ENCODE measurements around the gene ARID4B. TPM values are rescaled to one million over a fixed set of nuclear protein-coding genes. Genes with fewer than 3 reads are reported as not detected.
A peak's percentile ranks its signal among the peaks of the same experiment; 100 is the strongest.

Gene ARID4B
- total and polyA plus RNA-seq, 2 of the 13 experiments (the other 11 are each of a cell fraction or from before 2014, with no cell fraction given), result 9.7 to 24.6 TPM

GRCh38 chr1:235127732-235128455 is 200.1 kb downstream of the ARID4B start (continued):
- no peak for TF ChIP-seq ZNF556 (CRISPR knock-in tag; IDR thresholded peaks at IDR 0.05; ENCODE audit: borderline replicate concordance)
- TF ChIP-seq, protein P1, sequence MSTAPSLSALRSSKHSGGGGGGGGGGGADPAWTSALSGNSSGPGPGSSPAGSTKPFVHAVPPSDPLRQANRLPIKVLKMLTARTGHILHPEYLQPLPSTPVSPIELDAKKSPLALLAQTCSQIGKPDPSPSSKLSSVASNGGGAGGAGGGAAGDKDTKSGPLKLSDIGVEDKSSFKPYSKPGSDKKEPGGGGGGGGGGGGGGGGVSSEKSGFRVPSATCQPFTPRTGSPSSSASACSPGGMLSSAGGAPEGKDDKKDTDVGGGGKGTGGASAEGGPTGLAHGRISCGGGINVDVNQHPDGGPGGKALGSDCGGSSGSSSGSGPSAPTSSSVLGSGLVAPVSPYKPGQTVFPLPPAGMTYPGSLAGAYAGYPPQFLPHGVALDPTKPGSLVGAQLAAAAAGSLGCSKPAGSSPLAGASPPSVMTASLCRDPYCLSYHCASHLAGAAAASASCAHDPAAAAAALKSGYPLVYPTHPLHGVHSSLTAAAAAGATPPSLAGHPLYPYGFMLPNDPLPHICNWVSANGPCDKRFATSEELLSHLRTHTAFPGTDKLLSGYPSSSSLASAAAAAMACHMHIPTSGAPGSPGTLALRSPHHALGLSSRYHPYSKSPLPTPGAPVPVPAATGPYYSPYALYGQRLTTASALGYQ (CRISPR knock-in tag; IDR thresholded peaks at IDR 0.05), result no peak
- TF ChIP-seq ZNF629 (CRISPR knock-in tag; conservative IDR thresholded peaks at IDR 0.05), result no peak
- TF ChIP-seq TAF15 (IDR thresholded peaks at IDR 0.05; ENCODE audit: low read depth, low read length, poor library complexity, severe bottlenecking), result no peak

DNA sequence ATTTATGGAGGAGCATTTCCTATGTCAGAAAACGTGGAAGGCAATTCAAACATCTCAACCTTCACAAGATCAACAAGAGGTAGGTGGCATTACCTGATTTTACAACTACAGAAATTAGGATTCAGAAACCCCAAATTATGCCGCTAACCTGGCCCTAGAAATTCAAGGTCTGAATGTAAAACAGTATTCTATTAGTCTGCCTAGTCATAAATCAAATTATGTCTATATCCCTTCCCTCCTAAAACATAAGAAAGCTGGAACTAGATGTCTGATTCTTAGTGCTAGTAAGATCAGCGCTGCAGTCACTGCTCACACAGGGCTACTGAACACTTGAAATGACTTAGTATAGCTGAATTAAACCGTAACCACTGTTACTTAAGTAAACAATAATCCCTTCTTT is 200.8 kb downstream of the ARID4B start:
- Histone ChIP-seq H3K9me3 (ENCODE audit: low read length) (no peaks in the 10 kb centered on the region), H3K9ac (ENCODE audit: insufficient read depth, low read depth, low read length) (peak overlapping the region; percentile 99), H3K4me1 (ENCODE audit: insufficient read depth, low read length) (peaks cover 70% of the 10 kb centered on the region), H3K27ac (ENCODE audit: extremely low read length, insufficient read depth, low read length) (peak overlapping the region; percentile 94), H3K79me2 (ENCODE audit: insufficient read depth, low read length) (peaks cover 65% of the 10 kb centered on the region), H3K4me3 (replicated peaks in 1 of 3; ENCODE audit: insufficient read depth in 1 of 3, low read depth in 2 of 3, low read length in 3 of 3) (peak overlapping the region; percentile 82 to 94 (median 89)), H3K4me2 (ENCODE audit: low read depth, low read length) (peak overlapping the region; percentile 81), H4K20me1 (ENCODE audit: insufficient read depth, low read length) (peaks cover 53% of the 10 kb centered on the region), H3K27me3 (ENCODE audit: control insufficient read depth in 1 of 2, insufficient read depth in 2 of 2, low read length in 2 of 2) (no peaks in the 10 kb centered on the region; a peak in 1 of 5 replicates), H2AFZ (ENCODE audit: low read length) (no peak overlapping the region), H3K36me3 (replicated peaks in 1 of 2; ENCODE audit: control insufficient read depth in 1 of 2, insufficient read depth in 2 of 2, low read length in 2 of 2) (peaks cover 4 to 33% of the 10 kb centered on the region in 2 experiments)
- intact Hi-C loops (cut with micrococcal nuclease; ENCODE audit: unreplicated experiment) (loop anchor here (5.0 kb wide), 1 partner anchor 35 kb away; the partner anchor contains the start of gene RBM34), in situ Hi-C loops (cut with HindIII; ENCODE audit: extremely low pct_ligation_motif_present, low pct_unique_long_range_greater_than_20kb) (no loop called here)
- DNase-seq (ENCODE audit: low spot score) (no peak), ATAC-seq (no peak), FAIRE-seq (no peak)
- CTCF ChIA-PET (ENCODE audit: low intra/inter-chr PET ratio, low total read pairs), result no interaction called here
- POLR2A ChIA-PET, result interaction anchor here (1.3 kb wide), 1 partner anchor 31 kb away, joined by 3 read pairs; no protein-coding TSS in a partner anchor
- 2% methylated on average over 4 of the region's 4 CpGs for WGBS (ENCODE audit: low lambda C conversion rate)
- TF ChIP-seq ZNF451 (CRISPR knock-in tag; IDR thresholded peaks at IDR 0.05), result no peak
- peak; percentile 45; the same call in 1 of the 2 replicates for TF ChIP-seq RBFOX2 (IDR thresholded peaks at IDR 0.05; ENCODE audit: low read depth, low read length)
- BruUV-seq (replicated peaks), result no TSS peak

All from HepG2 (cell line).